Measurements from ENCODE around the gene CMTM6.

GRCh38 chr3:32542807-32543206 is 40.2 kb upstream of the CMTM6 start:
- TF ChIP-seq CTCF (IDR thresholded peaks at IDR 0.05) (no peak), POLR2A (IDR thresholded peaks at IDR 0.05) (no peak)
